NCI-H1694 (cell line): ENCODE data around the gene MBNL1.
"Not testable (repeated sequence)": the region's sequence is repeated elsewhere in the genome, so short reads cannot be mapped to it uniquely, and the experiment has no call there.

Experiments used
- DNase-seq: peaks from one replicate; lab custom pipeline; 2025; lab: John Stamatoyannopoulos, UW

Gene MBNL1

DNA sequence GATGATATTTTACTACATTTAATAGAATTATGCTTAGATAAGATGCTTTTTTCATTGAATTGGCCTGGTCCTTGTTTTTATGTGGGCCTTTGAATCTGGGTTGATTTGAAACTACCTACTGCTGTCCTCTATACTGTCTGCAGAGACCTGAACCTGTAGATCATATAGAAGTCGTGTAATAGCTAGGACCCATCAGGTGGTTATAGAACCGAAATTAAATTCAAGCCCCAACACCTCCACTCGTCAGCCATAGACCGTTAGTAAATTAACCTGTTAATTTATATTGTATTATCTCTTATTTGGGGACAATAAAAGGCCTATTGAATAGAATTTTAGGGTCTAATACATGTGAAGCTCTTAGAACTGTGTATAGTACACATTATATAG, 108.4 kb downstream of the MBNL1 start:
- no peak for DNase-seq

DNA sequence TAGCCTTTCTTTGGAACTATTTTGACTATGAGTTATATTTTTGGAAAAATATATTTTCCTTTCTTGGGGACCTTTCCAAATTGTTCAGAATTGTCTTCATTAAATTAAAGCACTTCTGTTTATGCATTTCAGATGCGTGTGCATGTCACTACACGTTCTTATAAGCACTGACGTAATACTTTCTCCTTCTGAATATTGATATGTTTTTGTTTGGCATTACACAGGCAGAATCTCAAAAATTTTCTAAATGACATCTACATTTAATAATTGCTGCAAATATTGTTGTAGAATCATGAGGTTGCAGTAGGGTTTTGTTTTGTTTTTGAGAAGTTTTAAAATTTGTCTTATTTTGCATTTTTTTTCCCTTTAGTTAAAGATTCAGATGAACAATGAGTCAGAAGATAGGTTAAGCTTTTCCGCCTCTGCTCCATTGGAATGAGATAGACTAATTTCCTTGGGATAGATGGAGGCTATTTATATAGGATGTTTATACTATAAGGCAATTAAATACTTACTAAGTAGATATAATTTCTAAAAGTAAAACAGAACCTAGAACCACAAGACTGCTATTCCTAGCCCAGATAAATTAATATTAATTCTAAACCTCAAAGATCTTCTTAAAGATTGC, 110.8 kb downstream of the MBNL1 start:
- DNase-seq, result no peak

DNA sequence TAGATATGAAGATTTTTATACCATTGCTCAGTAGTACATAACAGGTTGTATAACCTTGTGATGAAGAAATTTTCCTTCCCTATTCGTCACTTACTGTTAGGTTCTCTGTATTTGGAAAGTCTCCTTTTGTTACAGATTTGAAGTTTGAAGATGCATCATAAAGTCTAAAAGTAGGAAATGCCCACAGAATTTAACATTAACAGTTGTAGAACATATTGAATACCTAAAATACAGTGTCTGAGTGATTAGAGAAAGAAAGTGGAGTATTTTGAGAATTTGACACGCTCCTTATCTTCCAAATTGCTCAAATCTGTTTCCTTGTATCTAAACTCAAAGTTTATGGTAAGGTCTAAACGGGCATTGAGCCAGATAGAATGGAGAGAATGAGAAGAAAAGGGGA, 111.3 kb downstream of the MBNL1 start:
- no peak for DNase-seq

DNA sequence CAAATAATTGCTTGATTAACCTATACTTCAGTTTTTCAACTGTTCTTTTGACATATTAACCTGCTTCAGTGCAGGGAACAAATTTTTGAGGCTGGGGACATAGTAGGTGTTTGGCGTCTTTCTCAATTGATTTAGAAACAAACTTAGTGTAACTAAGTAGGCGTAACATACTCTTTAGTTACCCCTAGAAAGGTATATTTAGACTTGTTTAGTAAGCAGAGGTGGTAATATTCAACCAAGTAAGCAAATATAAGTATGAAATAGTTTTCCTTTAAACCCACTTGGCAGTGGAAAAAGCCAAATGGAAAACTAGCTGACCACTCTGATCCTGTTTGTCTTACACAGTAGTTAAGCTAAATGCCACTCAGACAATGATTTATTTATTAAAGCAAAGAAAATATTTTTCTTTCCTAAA, 113.2 kb downstream of the MBNL1 start:
- DNase-seq, result no peak

DNA sequence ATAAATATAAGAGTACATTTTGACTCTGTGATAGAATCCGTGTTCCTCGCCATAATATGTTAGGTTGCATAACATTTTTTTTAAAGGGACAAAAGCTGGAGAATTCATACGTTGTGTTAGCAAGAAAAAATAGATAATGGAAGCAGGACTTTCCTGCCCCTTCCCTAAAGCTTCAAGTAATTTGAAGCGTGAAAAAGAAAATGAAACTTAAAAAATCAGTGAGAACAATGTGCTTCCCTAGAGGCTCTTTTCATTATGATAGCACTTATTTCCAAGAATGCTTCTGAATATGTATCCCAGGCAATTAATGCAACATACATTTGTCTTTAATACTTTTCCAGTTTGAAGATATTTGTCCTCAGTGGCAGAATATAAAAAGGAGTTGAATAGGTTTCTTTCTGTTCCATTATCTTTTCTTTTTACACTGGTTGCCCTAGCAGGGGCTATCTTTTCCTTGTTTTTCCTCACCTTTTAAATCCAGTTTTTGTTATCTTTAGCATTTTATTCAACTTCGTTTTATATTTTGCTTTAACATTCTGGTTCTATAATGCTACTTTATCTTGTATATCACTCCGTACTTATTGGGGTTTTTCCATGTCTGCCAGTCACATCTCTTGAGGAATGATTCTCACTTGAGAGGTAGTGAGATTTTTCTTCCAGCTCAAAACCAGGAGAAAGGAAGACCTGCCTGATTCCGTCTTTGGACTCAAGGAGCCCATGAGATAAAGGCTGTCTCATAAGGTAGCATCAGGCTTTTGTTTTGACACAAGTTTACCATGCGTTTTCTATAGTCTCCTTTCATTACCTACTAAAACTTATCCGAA, 113.8 kb downstream of the MBNL1 start:
- no peak for DNase-seq

DNA sequence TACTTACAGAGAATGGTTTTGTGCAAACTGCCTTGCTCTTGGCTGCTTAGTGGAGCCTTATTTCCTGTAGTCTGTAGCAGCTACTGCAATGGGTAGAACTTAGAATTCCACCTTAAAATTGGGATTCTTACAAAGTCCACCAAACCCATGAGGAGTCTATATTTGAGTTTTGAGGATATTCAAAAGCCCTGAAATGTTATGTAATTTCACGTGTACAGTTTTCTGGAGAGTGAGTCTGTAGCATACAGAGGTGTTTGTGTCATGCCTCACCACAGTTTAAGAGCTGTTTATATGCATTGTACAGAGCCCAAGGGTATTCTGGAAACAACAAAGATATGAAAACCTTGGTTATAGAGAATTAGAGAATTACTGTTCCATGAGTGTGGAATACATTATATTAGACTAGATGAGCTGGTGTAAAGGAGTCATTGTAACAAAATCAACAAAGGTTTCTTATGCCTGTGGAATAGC, 114.4 kb downstream of the MBNL1 start:
- DNase-seq, result no peak

DNA sequence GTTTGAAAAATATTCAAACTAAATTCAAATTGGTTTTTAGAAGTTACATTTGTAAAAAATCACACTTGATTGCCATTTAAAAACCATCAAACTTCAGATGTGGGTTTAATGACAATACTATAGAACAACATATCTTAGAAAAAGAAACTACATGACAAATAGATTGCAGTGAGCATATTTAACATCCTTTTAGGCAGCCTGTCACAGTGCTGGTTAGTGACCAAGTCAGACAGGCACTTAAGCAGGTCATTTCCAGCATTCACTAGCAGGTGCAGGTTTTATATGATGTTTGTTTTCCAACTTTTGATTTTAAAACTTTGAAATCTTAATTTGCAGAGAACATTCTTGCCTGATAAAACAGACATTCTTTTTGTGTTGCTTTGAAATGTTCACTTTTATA, 115.7 kb downstream of the MBNL1 start:
- DNase-seq, result no peak

DNA sequence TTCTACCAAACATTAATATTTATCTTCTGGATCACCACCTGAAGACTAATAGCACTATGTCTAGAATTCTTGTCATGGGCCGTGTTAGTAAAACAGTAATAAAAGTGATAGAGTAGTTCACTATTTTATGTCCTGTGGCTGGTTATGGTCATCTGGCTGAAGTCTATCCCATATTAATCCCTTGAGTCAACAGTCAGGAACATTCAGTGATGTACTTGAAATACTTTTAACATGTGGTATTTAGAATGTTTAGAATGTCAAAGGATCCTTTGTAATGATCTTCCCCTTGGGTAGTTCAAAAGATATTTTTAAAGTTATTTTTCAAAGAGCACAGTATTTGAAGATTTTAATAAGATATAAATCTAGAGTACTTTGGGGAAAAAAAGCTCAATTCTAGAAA, 117.0 kb downstream of the MBNL1 start:
- no peak for DNase-seq

DNA sequence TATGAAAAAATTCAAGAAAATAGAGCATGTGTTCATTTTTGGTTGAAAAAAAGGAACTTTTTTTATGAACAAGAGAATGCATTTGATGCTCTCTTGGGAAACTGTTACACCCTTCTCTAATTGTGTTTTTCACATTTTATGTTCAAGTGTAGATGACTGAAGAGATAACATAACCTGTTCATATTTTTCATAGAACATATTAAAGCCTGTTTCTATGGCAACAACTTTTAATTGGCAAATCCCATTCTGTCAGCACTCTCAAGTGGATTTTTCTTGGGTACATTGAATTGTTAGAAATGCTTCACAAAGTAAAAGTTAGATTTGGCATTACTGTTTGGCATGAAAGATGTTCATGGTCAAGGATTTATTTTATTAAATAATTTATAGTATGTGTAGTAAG, 117.5 kb downstream of the MBNL1 start:
- DNase-seq, result no peak

DNA sequence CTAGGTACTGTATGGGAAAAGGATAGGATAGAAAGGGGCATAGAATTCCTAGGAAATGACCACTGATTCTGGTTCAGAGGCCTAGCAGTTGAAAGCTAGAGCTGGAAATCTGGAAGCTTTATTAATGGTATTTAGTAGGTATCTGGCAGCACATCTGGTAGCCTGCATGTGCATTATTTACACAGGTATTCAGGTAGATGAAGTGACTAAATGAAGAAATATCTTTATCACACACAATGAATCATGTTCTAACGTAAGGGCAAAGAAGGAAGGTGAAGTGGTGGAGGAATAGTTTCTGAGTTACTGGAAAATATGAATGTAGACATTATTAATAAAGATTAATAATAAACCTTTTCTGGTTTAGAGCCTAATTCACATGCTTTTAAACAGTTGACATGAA, 119.9 kb downstream of the MBNL1 start:
- no peak for DNase-seq

DNA sequence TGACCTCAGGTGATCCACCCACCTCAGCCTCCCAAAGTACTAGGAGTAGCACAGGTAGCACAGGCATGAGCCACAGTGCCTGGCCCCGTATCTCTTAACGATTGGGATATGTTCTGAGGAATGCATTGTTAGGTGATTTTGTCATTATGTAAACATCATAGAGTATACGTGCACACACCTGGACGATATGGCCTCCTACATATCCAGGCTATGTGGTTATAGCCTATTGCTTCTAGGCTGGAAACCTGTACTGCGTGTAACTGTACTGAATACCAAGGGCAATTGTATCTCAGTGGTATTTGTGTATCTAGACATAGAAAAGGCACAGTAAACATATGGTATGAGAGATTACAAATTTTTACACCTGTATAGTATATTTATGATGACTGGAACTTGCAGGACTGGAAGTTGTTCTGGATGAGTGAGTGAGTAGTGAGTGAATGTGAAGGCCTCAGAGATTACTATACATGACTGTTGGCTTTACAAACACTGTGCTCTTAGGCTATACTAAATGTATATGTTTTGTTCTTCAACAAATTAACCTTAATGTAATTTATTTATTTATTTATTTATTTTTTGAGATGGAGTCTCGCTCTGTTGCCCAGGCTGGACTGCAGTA, 120.7 kb downstream of the MBNL1 start:
- no peak for DNase-seq

DNA sequence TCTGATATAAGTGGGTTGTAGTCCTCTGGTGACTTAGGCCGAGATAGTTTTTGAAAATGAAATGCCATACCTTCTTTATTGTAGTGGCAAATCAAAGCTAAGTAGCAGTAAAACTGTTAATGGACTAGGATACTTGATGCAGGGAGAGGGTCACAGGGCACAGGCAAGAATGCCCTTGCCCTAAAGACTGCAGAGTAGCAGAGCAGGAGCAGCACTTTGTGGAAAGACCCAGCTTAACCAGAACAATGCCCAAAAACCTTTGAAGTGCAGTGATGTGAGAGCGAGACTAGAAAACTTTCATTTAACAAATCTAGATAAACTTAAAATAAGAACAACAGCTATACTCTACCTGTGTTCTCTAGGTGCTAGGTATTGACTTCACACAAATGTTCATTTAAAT, 121.9 kb downstream of the MBNL1 start:
- DNase-seq, result no peak

DNA sequence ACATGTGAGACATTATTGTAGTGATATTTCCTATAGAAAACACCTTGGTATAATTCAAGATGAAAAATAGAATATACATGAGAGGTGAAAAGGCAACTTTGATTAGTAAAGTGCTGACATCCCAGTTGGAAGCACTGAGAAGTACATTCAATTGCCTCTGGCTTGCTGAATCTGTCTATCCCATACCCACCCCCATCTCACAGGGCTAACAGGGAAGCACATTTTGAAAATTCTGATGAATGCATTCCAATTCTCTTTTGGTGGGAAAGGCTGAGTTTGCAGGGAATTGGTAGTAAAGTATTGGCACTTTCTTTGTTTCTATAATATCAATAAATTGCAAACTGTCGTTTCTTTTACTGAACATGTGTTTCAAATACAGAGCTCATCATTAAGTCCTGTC, 122.9 kb downstream of the MBNL1 start:
- DNase-seq, result no peak

DNA sequence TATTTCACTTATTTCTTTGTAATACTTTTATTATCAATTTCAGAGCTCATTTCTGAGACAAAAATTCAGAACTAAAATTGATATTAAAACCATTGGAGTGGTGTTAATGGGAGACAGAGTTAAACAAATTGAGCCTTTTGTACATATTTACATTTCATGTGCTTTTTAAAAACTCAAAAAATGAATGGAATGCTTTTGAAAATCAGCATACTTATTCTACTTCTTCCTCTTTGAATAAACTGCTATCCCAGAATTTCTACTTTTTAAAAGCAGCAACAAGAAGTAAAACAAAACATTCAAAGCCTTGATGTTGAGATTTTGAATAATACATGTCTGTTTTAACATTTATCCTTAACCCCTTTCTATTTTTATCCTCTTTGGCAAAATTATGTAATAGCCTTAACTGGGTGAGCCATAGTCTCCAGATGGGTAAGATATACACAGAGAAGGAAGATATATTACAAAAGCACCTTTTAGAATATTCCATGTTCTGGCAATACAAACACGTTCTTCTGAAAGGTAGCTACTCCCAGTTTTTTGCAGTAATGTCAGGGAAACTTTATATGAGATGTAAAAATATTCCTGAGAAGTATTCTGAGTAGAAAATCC, 123.6 kb downstream of the MBNL1 start:
- DNase-seq, result no peak

DNA sequence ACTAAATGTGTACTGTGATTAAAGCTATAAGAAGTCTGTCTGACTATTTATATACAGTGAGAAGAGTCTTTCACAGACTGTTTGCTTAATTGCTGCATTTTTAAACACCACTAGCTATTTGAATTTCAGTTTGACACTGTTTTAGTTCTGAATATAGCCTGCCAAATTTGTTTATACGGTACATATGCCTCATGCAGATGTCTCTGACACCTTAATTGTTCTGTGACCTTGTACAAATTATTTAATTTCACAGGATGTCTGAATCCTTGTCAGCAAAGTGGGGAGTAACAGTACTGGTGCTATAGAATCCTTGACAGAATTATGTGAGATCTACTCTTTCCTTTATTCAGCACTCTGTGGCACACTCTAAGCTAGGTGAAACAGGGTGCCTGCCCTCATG, 125.5 kb downstream of the MBNL1 start:
- DNase-seq, result no peak

DNA sequence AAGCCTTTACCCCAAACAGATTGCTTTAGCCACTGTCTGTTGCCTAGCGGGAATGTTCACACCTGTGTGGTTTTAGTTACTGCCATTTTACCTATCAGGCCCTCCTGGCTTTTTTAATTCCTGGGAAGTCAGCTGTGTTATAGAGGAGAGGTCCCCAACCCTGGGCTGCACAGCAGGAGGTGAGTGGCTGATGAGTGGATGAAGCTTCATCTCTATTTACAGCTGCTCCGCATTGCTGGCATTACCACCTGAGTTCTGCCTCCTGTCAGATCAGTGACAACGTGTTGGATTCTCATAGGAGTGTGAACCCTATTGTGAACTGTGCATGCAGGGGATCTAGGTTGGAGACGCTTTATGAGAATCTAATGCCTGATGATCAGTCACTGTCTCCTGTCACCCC, 127.0 kb downstream of the MBNL1 start:
- DNase-seq, result no peak

DNA sequence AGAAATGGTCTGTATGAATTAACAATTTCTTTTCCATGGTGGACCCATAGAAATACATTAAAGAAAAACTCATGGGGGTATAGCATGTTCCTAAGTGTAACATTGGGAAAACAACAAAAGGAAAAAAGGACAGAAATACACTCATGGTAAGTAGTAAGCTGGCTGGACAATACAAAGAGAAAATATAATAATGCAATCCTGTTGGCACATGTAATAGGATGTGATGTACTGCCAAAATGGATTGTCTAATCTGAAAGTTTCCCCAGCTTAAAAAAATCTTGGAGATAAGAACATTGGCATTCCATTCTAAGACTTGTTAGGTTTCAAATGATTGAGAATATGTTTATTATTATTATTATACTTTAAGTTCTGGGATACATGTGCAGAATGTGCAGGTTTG, 128.1 kb downstream of the MBNL1 start:
- DNase-seq, result no peak

DNA sequence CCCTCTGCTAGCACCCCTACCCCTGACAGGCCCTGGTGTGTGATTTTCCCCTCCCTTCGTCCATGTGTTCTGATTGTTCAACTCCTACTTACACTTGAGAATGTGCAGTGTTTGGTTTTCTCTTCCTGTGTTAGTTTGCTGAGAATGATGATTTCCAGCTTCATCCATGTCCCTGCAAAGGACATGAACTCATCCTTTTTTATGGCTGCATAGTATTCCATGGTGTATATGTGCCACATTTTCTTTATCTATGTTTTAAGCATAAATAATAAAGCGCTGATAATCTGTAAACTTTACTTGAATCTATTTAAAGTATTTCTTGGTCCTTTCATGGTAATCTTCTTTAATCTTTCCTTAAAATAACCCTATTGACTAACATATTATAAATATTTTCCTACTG, 128.6 kb downstream of the MBNL1 start:
- not testable (repeated sequence) for DNase-seq

DNA sequence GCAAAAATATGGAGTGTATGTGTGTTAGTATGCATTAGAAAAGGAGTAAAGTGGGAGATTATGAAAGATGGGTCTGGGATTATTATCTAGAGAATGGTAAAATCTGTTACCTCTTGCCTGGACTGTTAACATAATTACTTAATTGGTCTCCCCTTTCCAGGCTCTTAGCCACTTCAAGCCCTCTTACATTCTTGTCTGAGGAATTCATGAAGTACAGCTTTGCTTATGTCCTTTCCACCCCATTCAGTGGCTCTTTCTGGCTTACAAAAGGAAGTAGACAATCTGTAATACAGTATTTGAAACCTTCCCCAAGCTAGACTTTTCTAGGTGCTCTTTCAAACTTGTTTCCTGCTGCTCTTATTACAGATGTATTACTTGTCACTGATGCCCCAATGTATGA, 129.8 kb downstream of the MBNL1 start:
- no peak for DNase-seq

DNA sequence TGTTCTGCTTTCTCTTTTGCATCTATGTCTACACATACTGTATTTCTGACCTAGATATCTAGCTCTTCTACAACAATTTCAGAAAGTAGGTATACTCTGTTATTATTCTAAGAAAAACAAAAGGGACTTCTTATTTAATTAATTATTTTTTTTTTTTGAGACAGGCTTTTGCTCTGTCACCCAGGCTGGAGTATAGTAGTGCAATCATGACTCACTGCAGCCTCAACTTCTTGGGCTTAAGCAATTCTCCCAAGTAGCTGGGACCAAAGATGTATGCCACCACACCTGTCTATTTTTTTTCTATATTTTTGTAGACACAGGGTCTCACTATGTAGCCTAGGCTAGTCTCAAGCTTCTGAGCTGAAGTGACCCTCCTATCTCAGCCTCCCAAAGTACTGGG, 130.6 kb downstream of the MBNL1 start:
- no peak for DNase-seq

DNA sequence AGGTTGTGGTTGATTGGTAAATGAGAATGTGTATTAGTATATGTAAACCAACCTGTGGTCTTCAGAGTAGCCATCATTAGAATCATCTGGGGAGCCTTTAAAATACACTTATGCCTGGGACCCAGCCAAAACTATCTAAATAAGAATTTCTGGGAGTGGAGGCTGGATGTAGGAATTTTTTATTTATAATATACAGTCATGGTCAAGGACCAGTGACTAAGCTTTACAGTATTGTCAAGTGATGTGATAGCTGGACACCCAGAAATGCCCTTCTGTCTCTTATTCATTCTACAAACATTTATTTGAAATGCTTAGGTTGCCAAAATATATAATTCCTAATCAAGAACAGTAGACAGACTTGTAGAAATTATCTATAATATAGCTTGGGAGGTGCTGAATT, 132.2 kb downstream of the MBNL1 start:
- DNase-seq, result no peak

DNA sequence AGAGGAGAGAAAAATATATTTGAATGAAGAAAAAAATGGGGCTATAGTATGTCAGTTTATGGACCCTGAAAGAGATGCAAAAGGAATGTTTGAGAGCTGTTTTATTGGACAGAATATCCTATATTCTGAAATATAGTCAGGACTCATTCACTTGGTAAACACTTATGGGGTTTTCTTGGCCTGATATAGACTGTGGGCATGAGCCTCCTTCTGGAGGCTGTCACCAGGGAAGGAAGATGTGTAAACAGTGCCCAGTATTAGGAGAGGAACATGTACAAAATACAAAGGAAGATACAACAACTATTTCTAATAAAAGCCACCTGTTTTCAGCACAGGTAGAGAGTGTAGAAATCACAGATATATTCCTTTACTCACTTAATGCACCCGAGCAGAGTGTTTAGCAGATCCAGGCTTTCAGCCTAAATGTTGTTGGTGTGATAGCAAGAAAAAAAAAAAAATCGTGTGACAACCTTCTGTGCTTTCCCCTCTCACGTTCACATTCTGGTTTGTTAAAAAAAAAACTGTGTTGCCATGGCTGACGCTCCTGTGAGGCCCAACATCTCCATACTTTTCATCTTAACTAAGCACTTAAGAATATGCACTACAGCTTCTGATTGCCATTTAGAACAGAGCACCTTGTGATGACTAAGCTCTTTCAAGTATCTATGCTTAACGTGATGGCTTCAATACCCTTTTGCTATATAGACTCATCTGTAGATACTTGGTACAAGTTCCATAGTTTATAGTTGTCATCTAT, 134.1 kb downstream of the MBNL1 start:
- DNase-seq, result no peak
